Thymus (tissue), 14 donors: ENCODE measurements around the gene MORN5. TPM values are rescaled to one million over a fixed set of nuclear protein-coding genes. Genes with fewer than 3 reads are reported as not detected.
A peak's percentile ranks its signal among the peaks of the same experiment; 100 is the strongest.

ENCODE experiments used
- DNase-seq, 9 donors: peaks; one replicate each; pipeline ENCODE4 v3.0.0-alpha.2; 2013; ENCODE audit warnings: low spot score in 9 of 9, low read depth in 6 of 9, missing footprints in 1 of 9
- H3K27ac ChIP-seq, 2 donors: one replicate each; pipeline ENCODE4 v1.5.1; 2013; ENCODE audit warnings: control low read depth in 1 of 2, low read depth in 1 of 2, low read length in 1 of 2, mild to moderate bottlenecking in 1 of 2, moderate library complexity in 1 of 2
- H3K27me3 ChIP-seq, 2 donors: one replicate each; pipeline ENCODE4 v1.5.1; 2013; ENCODE audit warnings: low read length in 1 of 2; ENCODE audit not compliant: control insufficient read depth in 2 of 2, insufficient read depth in 1 of 2
- H3K36me3 ChIP-seq, 2 donors: one replicate each; pipeline ENCODE4 v1.5.1; 2013; ENCODE audit warnings: low read length in 1 of 2, mild to moderate bottlenecking in 1 of 2, moderate library complexity in 1 of 2; ENCODE audit not compliant: control insufficient read depth in 2 of 2, insufficient read depth in 2 of 2
- H3K4me1 ChIP-seq, 2 donors: one replicate each; pipeline ENCODE4 v1.5.1; 2013; ENCODE audit warnings: low read length in 2 of 2; ENCODE audit not compliant: control insufficient read depth in 2 of 2, insufficient read depth in 2 of 2
- H3K4me3 ChIP-seq, 2 donors: one replicate each; pipeline ENCODE4 v1.5.1; 2013; ENCODE audit warnings: low read length in 2 of 2, control low read depth in 1 of 2, mild to moderate bottlenecking in 1 of 2
- H3K9me3 ChIP-seq, 2 donors: one replicate each; pipeline ENCODE4 v1.5.1; 2013; ENCODE audit warnings: low read length in 1 of 2, mild to moderate bottlenecking in 1 of 2; ENCODE audit not compliant: control insufficient read depth in 2 of 2, insufficient read depth in 1 of 2
- WGBS: extraction: QIAGEN DNeasy Blood & Tissue Kit; methylation state at CpG from one replicate; pipeline ENCODE4 v1.1.7; 2013; 5-methylcytosine and 5-hydroxymethylcytosine counted together
- long read RNA-seq, 10 donors: transcript quantifications; one replicate each; lab custom pipeline, GENCODE V29; 2026
- polyA plus RNA-seq: library from polyadenylated mRNA; stranded (reverse); fragments of 200-250 nt; gene quantifications from one replicate; pipeline ENCODE4 v1.2.3, GENCODE V29; 2013
- total RNA-seq: library from RNA; stranded (reverse); fragments of 120-200 nt; gene quantifications from one replicate; pipeline ENCODE4 v1.2.4, GENCODE V29; 2013
- donor health status: healthy.

MORN5 gene
- not detected for total RNA-seq
- 0.21 TPM for polyA plus RNA-seq
- long read RNA-seq, donor 1 = 0 reads
- long read RNA-seq, donor 2 = 0 reads
- long read RNA-seq, donor 3 = 0 reads
- long read RNA-seq, donor 4 = 0 reads
- long read RNA-seq, donor 5 = 0 reads
- long read RNA-seq, donor 6 = 0 reads
- long read RNA-seq, donor 7 = 0 reads
- long read RNA-seq, donor 8 = 0 reads
- long read RNA-seq, donor 9 = 0 reads
- long read RNA-seq, donor 10, partial matches to known transcripts = 0 of 1 reads
- long read RNA-seq, donor 10, other reads (novel, unspliced or antisense) = 0 of 1 reads

GRCh38 chr9:122159026-122159924 is at the start of gene MORN5, which contains the start of gene NDUFA8:
Gene MORN5, plus strand, starts transcription at chr9:122159908. Its CDS starts 65 bp downstream, at chr9:122159973.
Gene NDUFA8, minus strand, starts transcription at chr9:122159779. Its CDS starts 102 bp downstream, at chr9:122159677.
- 3% methylated on average over 56 of the region's 56 CpGs for WGBS
- H3K27me3 ChIP-seq = peaks cover 0 to 3% of the 10 kb centered on the region in 2 donors
- peak within 1 kb of the TSS; percentile 32 to 72 for H3K27ac ChIP-seq
- no peaks in the 10 kb centered on the region for H3K36me3 ChIP-seq
- H3K4me3 ChIP-seq = peak within 1 kb of the TSS; percentile 76 to 84
- peaks cover 3 to 7% of the 10 kb centered on the region in 2 donors for H3K4me1 ChIP-seq
- peak; percentile 89 to 98 (median 94) for DNase-seq
- no peaks in the 10 kb centered on the region for H3K9me3 ChIP-seq

DNA sequence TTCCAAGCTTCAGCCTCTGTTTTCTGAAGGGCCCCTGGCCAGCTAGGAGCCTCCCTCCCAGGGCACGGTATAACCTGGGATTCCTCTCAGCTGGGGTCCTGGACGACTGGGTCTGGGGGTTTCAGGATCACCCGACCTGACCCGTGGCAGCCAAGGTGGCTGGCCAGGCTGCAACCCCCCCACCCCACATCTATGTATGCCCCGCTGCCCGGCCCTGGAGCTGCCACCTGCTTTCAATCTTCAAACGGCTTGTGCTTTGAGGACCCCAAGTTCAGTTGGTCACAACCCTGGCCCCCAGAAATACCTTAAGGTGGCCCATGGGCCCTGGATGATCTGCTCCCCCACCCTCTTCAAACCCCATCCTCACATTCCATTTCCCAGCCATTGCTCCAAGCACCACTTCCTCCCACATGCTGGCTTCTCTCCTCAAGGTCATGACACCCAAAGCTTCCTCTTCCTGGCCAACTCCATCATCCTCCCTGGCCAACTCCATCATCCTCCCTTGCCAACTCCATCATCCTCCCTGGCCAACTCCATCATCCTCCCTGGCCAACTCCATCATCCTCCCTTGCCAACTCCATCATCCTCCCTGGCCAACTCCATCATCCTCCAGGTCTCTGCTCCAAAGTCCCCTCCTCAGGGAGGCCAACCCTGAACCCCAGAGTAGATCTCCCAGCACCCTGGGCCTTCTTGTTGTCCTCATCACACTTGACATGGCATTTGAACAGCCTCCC is 49.4 kb upstream of the MORN5 start:
- Histone ChIP-seq H3K36me3 (no peaks in the 10 kb centered on the region), H3K9me3 (no peaks in the 10 kb centered on the region), H3K4me3 (no peak overlapping the region), H3K27ac (no peak overlapping the region), H3K27me3 (peaks cover 0 to 4% of the 10 kb centered on the region in 2 donors), H3K4me1 (no peaks in the 10 kb centered on the region)
- WGBS = 94% methylated on average over 7 of the region's 7 CpGs
- DNase-seq = no peak

GRCh38 chr9:122111413-122112085 is 48.2 kb upstream of the MORN5 start:
- H3K4me1 ChIP-seq = no peaks in the 10 kb centered on the region
- 90% methylated on average over 9 of the region's 9 CpGs for WGBS

DNA sequence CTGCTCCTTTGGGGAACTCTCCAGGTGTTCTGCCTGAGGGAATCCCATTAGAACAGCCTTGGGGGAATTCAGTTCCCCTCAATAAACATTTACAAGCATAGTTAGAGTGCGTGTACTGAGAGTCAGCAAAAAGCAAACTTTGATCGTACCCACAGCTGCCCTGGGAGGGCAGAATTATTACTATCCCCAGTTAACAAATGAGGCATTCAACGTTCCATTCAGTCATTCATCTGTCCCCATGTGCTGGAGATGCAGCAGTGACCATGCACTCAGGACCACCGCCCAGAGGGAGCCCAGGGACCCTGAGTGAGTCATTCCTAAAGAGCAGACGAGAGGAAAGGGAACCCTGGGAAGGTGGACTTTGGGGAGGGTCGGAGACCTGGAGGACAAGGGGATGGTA is 47.5 kb upstream of the MORN5 start:
- H3K4me3 ChIP-seq = no peak overlapping the region
- no peak overlapping the region for H3K27ac ChIP-seq
- peaks cover 0 to 11% of the 10 kb centered on the region in 2 donors for H3K27me3 ChIP-seq
- no peaks in the 10 kb centered on the region for H3K9me3 ChIP-seq
- no peaks in the 10 kb centered on the region for H3K36me3 ChIP-seq
- no peaks in the 10 kb centered on the region for H3K4me1 ChIP-seq
- WGBS = 94% methylated on average over 6 of the region's 6 CpGs
- DNase-seq = no peak

More at GRCh38 chr9:122111413-122112085, 48.2 kb upstream of the MORN5 start:
- no peak overlapping the region for H3K4me3 ChIP-seq
- H3K9me3 ChIP-seq = no peaks in the 10 kb centered on the region
- H3K27ac ChIP-seq = no peak overlapping the region
- no peaks in the 10 kb centered on the region for H3K36me3 ChIP-seq
- no peak for DNase-seq
- H3K27me3 ChIP-seq = peaks cover 0 to 11% of the 10 kb centered on the region in 2 donors

GRCh38 chr9:122113574-122113973 is 46.1 kb upstream of the MORN5 start:
- Histone ChIP-seq H3K4me3 (no peak overlapping the region), H3K4me1 (no peaks in the 10 kb centered on the region), H3K27me3 (peaks cover 0 to 11% of the 10 kb centered on the region in 2 donors), H3K27ac (no peak overlapping the region), H3K9me3 (no peaks in the 10 kb centered on the region), H3K36me3 (no peaks in the 10 kb centered on the region)
- 63% methylated on average over 5 of the region's 5 CpGs for WGBS
- DNase-seq = no peak

DNA sequence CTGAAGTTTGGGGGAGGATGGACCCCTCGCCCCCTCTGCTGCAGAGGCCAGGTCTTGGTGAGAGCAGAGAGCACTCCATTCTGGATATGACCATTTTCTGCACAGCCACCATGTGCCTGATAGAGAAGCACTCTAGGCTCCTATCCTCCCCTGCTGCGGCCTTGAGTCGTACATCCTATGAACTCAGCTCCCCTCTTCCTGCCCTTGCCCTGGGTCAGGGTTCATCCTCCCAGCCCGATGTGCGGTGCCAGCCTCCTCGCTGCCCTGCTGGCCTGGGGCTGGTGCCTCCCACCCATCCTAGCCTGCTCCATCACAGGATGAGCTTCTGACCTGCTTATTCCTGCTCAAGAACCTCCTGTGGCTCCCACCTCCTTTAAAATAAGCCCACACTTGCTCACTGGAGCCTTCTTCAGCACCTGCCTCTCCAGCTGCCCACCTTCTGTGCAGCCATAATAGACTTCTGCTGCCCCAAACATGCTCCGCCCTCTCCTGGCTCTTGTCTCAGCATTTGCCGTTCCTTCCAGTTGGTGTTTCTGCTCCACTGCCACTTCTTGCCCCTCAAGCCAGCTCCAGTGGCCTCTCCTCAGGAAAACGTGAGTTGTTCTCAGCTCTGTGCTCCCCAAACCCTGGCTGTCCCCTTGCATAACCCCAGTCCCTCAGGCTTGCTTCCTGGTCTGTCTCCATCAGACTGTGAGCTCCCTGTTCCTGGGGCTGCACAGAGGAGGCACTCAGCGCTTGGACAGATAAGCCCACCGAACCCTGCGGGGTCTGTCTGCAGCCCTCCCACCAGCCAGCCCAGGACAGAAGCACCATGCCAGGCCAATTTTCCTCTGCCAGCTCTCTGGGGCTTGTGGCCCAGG is 44.3 kb upstream of the MORN5 start:
- WGBS = 94% methylated on average over 12 of the region's 12 CpGs
- no peak for DNase-seq
- no peak overlapping the region for H3K27ac ChIP-seq
- no peaks in the 10 kb centered on the region for H3K36me3 ChIP-seq
- H3K4me1 ChIP-seq = no peaks in the 10 kb centered on the region
- peaks cover 0 to 11% of the 10 kb centered on the region in 2 donors for H3K27me3 ChIP-seq
- H3K4me3 ChIP-seq = no peak overlapping the region
- no peaks in the 10 kb centered on the region for H3K9me3 ChIP-seq

DNA sequence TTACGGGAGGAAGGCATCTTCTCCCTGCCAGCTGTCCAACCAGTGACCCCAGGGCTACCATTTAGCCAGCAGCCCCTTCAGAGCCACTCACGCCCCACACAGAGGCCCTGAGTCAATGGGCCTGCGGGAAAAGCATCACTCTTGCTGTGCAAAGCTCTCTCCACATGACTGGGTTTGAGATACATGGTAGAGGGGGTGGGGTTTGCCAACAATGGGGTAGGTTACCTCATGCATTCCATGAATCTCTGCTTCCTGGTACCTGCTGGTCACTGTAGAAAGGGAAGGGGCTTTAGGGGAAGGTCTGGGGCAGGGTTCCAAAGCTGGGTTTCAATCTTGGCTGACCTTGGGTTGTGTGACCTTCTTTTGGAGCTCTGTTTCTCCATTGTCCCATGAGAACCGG is 43.7 kb upstream of the MORN5 start:
- no peak overlapping the region for H3K4me3 ChIP-seq
- 88% methylated on average over 4 of the region's 4 CpGs for WGBS

More for the DNA sequence above, 43.7 kb upstream of the MORN5 start:
- Histone ChIP-seq H3K27me3 (peaks cover 0 to 11% of the 10 kb centered on the region in 2 donors), H3K36me3 (no peaks in the 10 kb centered on the region), H3K27ac (no peak overlapping the region), H3K9me3 (no peaks in the 10 kb centered on the region), H3K4me1 (no peaks in the 10 kb centered on the region)
- no peak for DNase-seq
